ENCODE measurements around the gene COL6A5. TPM values are rescaled to one million over a fixed set of nuclear protein-coding genes. Genes with fewer than 3 reads are reported as not detected.
A peak's percentile ranks its signal among the peaks of the same experiment; 100 is the strongest.

COL6A5 gene
- total RNA-seq, 1 experiment from 2014 or later: 0.04 TPM

- Histone ChIP-seq H2BK12ac (ENCODE audit: insufficient read length, low read depth, low read length) (no peak overlapping the region), H3K4ac (ENCODE audit: low read depth, low read length) (no peak overlapping the region), H3K23ac (ENCODE audit: insufficient read length, low read depth, low read length) (no peak overlapping the region), H3K27ac (ENCODE audit: insufficient read length, low read depth, low read length) (no peak overlapping the region), H3K18ac (ENCODE audit: insufficient read length, low read depth, low read length) (no peak overlapping the region), H3K79me1 (ENCODE audit: insufficient read depth, low read depth, low read length, poor library complexity, severe bottlenecking) (no peaks in the 10 kb centered on the region), H3T11ph (ENCODE audit: low read length) (no peak overlapping the region), H3K79me2 (ENCODE audit: insufficient read depth, low read length) (no peaks in the 10 kb centered on the region), H3K9ac (ENCODE audit: extremely low read depth, insufficient read length, low read length) (no peak overlapping the region), H3K27me3 (ENCODE audit: insufficient read depth, low read length) (no peaks in the 10 kb centered on the region), H3K14ac (ENCODE audit: insufficient read depth, low read length) (no peak overlapping the region), H3K4me2 (ENCODE audit: insufficient read depth, insufficient read length, low read length) (no peak overlapping the region), H4K20me1 (ENCODE audit: control insufficient read depth, insufficient read depth, insufficient read length) (no peaks in the 10 kb centered on the region), H4K91ac (ENCODE audit: insufficient read length, low read depth, low read length) (no peak overlapping the region), H3K56ac (ENCODE audit: insufficient read length, low read depth, low read length) (no peak overlapping the region), H3K4me1 (ENCODE audit: insufficient read depth, low read length) (no peaks in the 10 kb centered on the region), H2AFZ (ENCODE audit: low read length) (no peak overlapping the region), H2BK5ac (ENCODE audit: insufficient read length, low read length) (no peak overlapping the region), H3K9me3 (ENCODE audit: control insufficient read depth, low read depth, low read length) (no peaks in the 10 kb centered on the region), H2BK20ac (ENCODE audit: low read depth, low read length, poor library complexity, severe bottlenecking) (no peak overlapping the region), H2AK5ac (ENCODE audit: insufficient read length, low read length) (no peak overlapping the region), H3K23me2 (ENCODE audit: insufficient read length, low read depth, low read length, poor library complexity, severe bottlenecking) (no peaks in the 10 kb centered on the region), H2BK15ac (ENCODE audit: low read depth, low read length) (no peak overlapping the region), H2BK120ac (ENCODE audit: low read depth, low read length, poor library complexity, severe bottlenecking) (no peak overlapping the region), H4K8ac (replicated peaks; ENCODE audit: insufficient read length, low read depth, low read length) (no peak overlapping the region), H4K5ac (ENCODE audit: insufficient read length, low read depth, low read length) (no peak overlapping the region)
- H3K27me3 Mint-ChIP-seq (ENCODE audit: low read depth): no peaks in the 10 kb centered on the region; the same call in 1 of the 2 replicates
- DNase-seq: no peak
- H3K36me3 Mint-ChIP-seq (ENCODE audit: insufficient read depth in 1 of 3, low read depth in 3 of 3): no peaks in the 10 kb centered on the region
- no CpG with 5 or more reads among the region's 2 CpGs for WGBS (ENCODE audit: extremely low coverage, insufficient read length, low lambda C conversion rate)
- H3K9me3 Mint-ChIP-seq: no peaks in the 10 kb centered on the region
- peaks cover 9 to 13% of the 10 kb centered on the region in 2 experiments for H3K4me1 Mint-ChIP-seq
- H3K27ac Mint-ChIP-seq: peak overlapping the region in 2 of 3 experiments; percentile 57 to 81; a peak in 3 of 7 replicates
- TF ChIP-seq CTCF (conservative IDR thresholded peaks at IDR 0.05): no peak
- H3K4me3 Mint-ChIP-seq: no peak overlapping the region
Observed at GRCh38 chr3:130395331-130395730, 49.9 kb downstream of the COL6A5 start.
